ENCODE data around the gene JARID2.

DNA sequence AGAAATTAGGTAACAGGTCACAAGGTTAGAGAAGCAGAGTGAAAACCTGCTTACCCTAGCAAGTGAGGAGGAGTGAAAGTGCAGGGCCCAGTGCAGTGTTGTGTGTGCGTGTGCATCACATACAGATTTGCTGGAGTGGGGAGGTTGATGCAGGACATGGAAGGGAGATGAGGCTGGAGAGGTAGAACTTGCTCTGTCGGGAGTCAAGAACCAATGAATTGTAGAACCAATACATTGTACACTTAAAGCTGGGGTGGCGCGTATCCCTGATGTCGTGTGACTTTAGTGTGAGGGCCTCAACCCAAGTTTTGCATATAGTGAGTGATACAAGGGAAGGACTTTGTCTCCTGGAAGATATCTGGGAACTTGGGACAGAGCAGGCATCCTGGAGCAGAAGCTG lies 48.6 kb downstream of the JARID2 start:
- TF ChIP-seq, protein P1, sequence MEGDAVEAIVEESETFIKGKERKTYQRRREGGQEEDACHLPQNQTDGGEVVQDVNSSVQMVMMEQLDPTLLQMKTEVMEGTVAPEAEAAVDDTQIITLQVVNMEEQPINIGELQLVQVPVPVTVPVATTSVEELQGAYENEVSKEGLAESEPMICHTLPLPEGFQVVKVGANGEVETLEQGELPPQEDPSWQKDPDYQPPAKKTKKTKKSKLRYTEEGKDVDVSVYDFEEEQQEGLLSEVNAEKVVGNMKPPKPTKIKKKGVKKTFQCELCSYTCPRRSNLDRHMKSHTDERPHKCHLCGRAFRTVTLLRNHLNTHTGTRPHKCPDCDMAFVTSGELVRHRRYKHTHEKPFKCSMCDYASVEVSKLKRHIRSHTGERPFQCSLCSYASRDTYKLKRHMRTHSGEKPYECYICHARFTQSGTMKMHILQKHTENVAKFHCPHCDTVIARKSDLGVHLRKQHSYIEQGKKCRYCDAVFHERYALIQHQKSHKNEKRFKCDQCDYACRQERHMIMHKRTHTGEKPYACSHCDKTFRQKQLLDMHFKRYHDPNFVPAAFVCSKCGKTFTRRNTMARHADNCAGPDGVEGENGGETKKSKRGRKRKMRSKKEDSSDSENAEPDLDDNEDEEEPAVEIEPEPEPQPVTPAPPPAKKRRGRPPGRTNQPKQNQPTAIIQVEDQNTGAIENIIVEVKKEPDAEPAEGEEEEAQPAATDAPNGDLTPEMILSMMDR (IDR thresholded peaks at IDR 0.05; ENCODE audit: low read depth, low read length) = no peak
- TF ChIP-seq POLR2A (IDR thresholded peaks at IDR 0.05; ENCODE audit: extremely low read depth, insufficient read length) = no peak
- no peak for TF ChIP-seq MYC (IDR thresholded peaks at IDR 0.05; ENCODE audit: low read depth, low read length)
- TF ChIP-seq, protein P2, sequence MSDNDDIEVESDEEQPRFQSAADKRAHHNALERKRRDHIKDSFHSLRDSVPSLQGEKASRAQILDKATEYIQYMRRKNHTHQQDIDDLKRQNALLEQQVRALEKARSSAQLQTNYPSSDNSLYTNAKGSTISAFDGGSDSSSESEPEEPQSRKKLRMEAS (IDR thresholded peaks at IDR 0.05; ENCODE audit: low read depth, low read length) = no peak

All from NB4 (cell line).